ENCODE data around the gene ZNF234. TPM values are rescaled to one million over a fixed set of nuclear protein-coding genes. Genes with fewer than 3 reads are reported as not detected.

Gene ZNF234
- total and polyA plus RNA-seq, 10 donors: 2.2 to 17.6 (median 13.0) TPM

GRCh38 chr19:44149776-44150175 lies 8.4 kb downstream of the ZNF234 start:
- WGBS, 5 donors: 93 to 100% (median 96%) methylated on average over 4 of the region's 4 CpGs
- Histone ChIP-seq H3K36me3 (peaks cover 17 to 100% (median 96%) of the 10 kb centered on the region in 6 donors), H3K9me3 (peaks cover 0 to 59% (median 42%) of the 10 kb centered on the region in 8 donors), H3K4me3 (no peak overlapping the region), H3K27ac (no peak overlapping the region), H3K4me1 (no peaks in the 10 kb centered on the region), H3K27me3 (replicated peaks in 1 of 7) (no peaks in the 10 kb centered on the region)
- intact Hi-C loops (cut with DNase I; ENCODE audit: low total_unique reads): no loop called here
- no peak for DNase-seq
- TF ChIP-seq POLR2A (IDR thresholded peaks at IDR 0.05) (no peak), POLR2AphosphoS5 (IDR thresholded peaks at IDR 0.05) (no peak)

- peaks cover 24 to 100% (median 96%) of the 10 kb centered on the region in 6 donors for H3K36me3 ChIP-seq
- no peak for DNase-seq
- no peak overlapping the region for H3K4me3 ChIP-seq
- intact Hi-C loops (cut with DNase I; ENCODE audit: low total_unique reads): no loop called here
- peaks cover 12 to 77% (median 59%) of the 10 kb centered on the region in 8 donors for H3K9me3 ChIP-seq
- TF ChIP-seq POLR2AphosphoS5 (IDR thresholded peaks at IDR 0.05) (no peak), CTCF (IDR thresholded peaks at IDR 0.05 in 8 of 11, conservative IDR thresholded peaks at IDR 0.05 in 3 of 11) (no peak), POLR2A (IDR thresholded peaks at IDR 0.05) (no peak)
- no peaks in the 10 kb centered on the region for H3K4me1 ChIP-seq
- H3K27ac ChIP-seq: no peak overlapping the region
- H3K27me3 ChIP-seq (replicated peaks in 1 of 7): no peaks in the 10 kb centered on the region
- 94 to 99% (median 97%) methylated on average over 5 of the region's 5 CpGs for WGBS, 5 donors
These were observed 10.1 kb downstream of the ZNF234 start for GRCh38 chr19:44151491-44151890.

GRCh38 chr19:44156475-44156874 lies 15.1 kb downstream of the ZNF234 start:
- Histone ChIP-seq H3K4me1 (no peaks in the 10 kb centered on the region), H3K9me3 (peaks cover 32 to 100% (median 100%) of the 10 kb centered on the region in 8 donors), H3K27ac (no peak overlapping the region), H3K36me3 (peaks cover 36 to 70% (median 64%) of the 10 kb centered on the region in 6 donors), H3K27me3 (replicated peaks in 1 of 7) (no peaks in the 10 kb centered on the region), H3K4me3 (peak overlapping the region in 1 of 8 donors; percentile 8)
- intact Hi-C loops (cut with DNase I; ENCODE audit: low total_unique reads): no loop called here
- 89 to 100% (median 93%) methylated on average over 2 of the region's 2 CpGs for WGBS, 5 donors
- TF ChIP-seq POLR2A (IDR thresholded peaks at IDR 0.05) (no peak), POLR2AphosphoS5 (IDR thresholded peaks at IDR 0.05) (no peak), CTCF (IDR thresholded peaks at IDR 0.05 in 8 of 11, conservative IDR thresholded peaks at IDR 0.05 in 3 of 11) (no peak)
- no peak for DNase-seq

GRCh38 chr19:44163789-44164188 lies 22.4 kb downstream of the ZNF234 start:
- intact Hi-C loops (cut with DNase I; ENCODE audit: low total_unique reads): loop anchor here (10.0 kb wide), 1 partner anchor 49 kb away; the partner anchor contains the start of gene ZNF225
- Histone ChIP-seq H3K27ac (no peak overlapping the region), H3K4me3 (no peak overlapping the region), H3K27me3 (replicated peaks in 1 of 7) (no peaks in the 10 kb centered on the region), H3K9me3 (peaks cover 2 to 86% (median 78%) of the 10 kb centered on the region in 8 donors), H3K36me3 (peaks cover 9 to 30% (median 24%) of the 10 kb centered on the region in 6 donors), H3K4me1 (peaks cover 9 to 25% (median 16%) of the 10 kb centered on the region in 6 donors)
- no peak for DNase-seq
- 91 to 98% (median 96%) methylated on average over 2 of the region's 2 CpGs for WGBS, 5 donors
- TF ChIP-seq POLR2A (IDR thresholded peaks at IDR 0.05) (no peak), CTCF (IDR thresholded peaks at IDR 0.05 in 8 of 11, conservative IDR thresholded peaks at IDR 0.05 in 3 of 11) (no peak), POLR2AphosphoS5 (IDR thresholded peaks at IDR 0.05) (no peak)
